Prostate gland (tissue), 2 donors: Measurements from ENCODE around the gene CDK5RAP2. TPM values are rescaled to one million over a fixed set of nuclear protein-coding genes. Genes with fewer than 3 reads are reported as not detected.

Experiments
- DNase-seq: peaks from one replicate; pipeline ENCODE4 v3.0.0-alpha.2; 2019; ENCODE audit warnings: low spot score
- H3K27ac ChIP-seq, 2 donors: fragments of 200-600 bp; sonication (generic); 2 replicates each; pipeline ENCODE4 v1.5.1; 2017 to 2019
- H3K27me3 ChIP-seq: fragments of 200-600 bp; sonication (generic); replicated peaks from 2 replicates; pipeline ENCODE4 v1.5.1; 2019; ENCODE audit not compliant: insufficient read depth
- H3K36me3 ChIP-seq, 2 donors: fragments of 200-600 bp; sonication (generic); 1 replicate in 1 of 2; 2 replicates in 1 of 2; pipeline versions ENCODE4 v1.5.1 to v1.8.1; 2017 to 2019
- H3K4me1 ChIP-seq: fragments of 200-600 bp; sonication (generic); replicated peaks from 2 replicates; pipeline ENCODE4 v1.5.1; 2019
- H3K4me3 ChIP-seq, 2 donors: fragments of 200-600 bp; sonication (generic); 2 replicates each; pipeline ENCODE4 v1.5.1; 2017 to 2019
- H3K9me3 ChIP-seq: fragments of 200-600 bp; sonication (generic); 2 replicates; pipeline ENCODE4 v1.5.1; 2017
- CTCF ChIP-seq, 4 experiments: fragments of 200-600 bp in 2 of 4; fragments of 450-650 bp in 2 of 4; sonication (generic) in 2 of 4; IDR thresholded peaks; 1 replicate in 3 of 4; 2 replicates in 1 of 4; pipeline ENCODE4 v1.5.1; 2016 to 2019; ENCODE audit warnings: antibody characterized with exemption in 4 of 4, mild to moderate bottlenecking in 2 of 4, moderate library complexity in 2 of 4
- POLR2A ChIP-seq: fragments of 450-650 bp; IDR thresholded peaks from one replicate; pipeline ENCODE4 v1.6.1; 2016; ENCODE audit warnings: antibody characterized with exemption, mild to moderate bottlenecking
- POLR2AphosphoS5 ChIP-seq: sonication (generic); formaldehyde crosslinking; IDR thresholded peaks from one replicate; pipeline ENCODE4 v1.6.1; 2017; ENCODE audit warnings: antibody characterized with exemption
- WGBS: methylation state at CpG from one replicate; pipeline ENCODE4 v1.1.5; 2018; 5-methylcytosine and 5-hydroxymethylcytosine counted together
- intact Hi-C: fragments of 100-400 bp; cut with DNase I; formaldehyde crosslinking; loops from one replicate; pipeline ENCODE4 v1.14.2; 2022
- total RNA-seq, 2 donors: library from RNA; depleted of rRNA; stranded (reverse); fragments of >200 nt; gene quantifications; one replicate each; pipeline ENCODE4 v1.1.0, GENCODE V29; 2016

CDK5RAP2 gene
- total RNA-seq, 2 donors from 2014 or later, result 48.6 to 54.1 TPM

- no peaks in the 10 kb centered on the region for H3K9me3 ChIP-seq
- no peak overlapping the region for H3K27ac ChIP-seq
- 81% methylated on average over 7 of the region's 7 CpGs for WGBS
- no peak overlapping the region for H3K4me3 ChIP-seq
- H3K27me3 ChIP-seq, result no peaks in the 10 kb centered on the region
- DNase-seq, result no peak
- no peak for TF ChIP-seq POLR2A
- TF ChIP-seq CTCF (IDR thresholded peaks at IDR 0.05), result no peak
- TF ChIP-seq POLR2AphosphoS5, result no peak
- H3K36me3 ChIP-seq, result peaks cover 0 to 7% of the 10 kb centered on the region in 2 donors
- intact Hi-C loops, result no loop called here
- no peaks in the 10 kb centered on the region for H3K4me1 ChIP-seq
These were observed 51.1 kb downstream of the CDK5RAP2 start for GRCh38 chr9:120528829-120529228.

GRCh38 chr9:120528327-120528726 is 51.6 kb downstream of the CDK5RAP2 start:
- no peak overlapping the region for H3K27ac ChIP-seq
- DNase-seq, result no peak
- no peak overlapping the region for H3K4me3 ChIP-seq
- intact Hi-C loops, result no loop called here
- peaks cover 0 to 7% of the 10 kb centered on the region in 2 donors for H3K36me3 ChIP-seq
- no peaks in the 10 kb centered on the region for H3K4me1 ChIP-seq
- H3K9me3 ChIP-seq, result no peaks in the 10 kb centered on the region
- H3K27me3 ChIP-seq, result no peaks in the 10 kb centered on the region
- 86% methylated on average over 1 of the region's 1 CpG for WGBS
- TF ChIP-seq CTCF (IDR thresholded peaks at IDR 0.05) (no peak), POLR2A (no peak), POLR2AphosphoS5 (no peak)

DNA sequence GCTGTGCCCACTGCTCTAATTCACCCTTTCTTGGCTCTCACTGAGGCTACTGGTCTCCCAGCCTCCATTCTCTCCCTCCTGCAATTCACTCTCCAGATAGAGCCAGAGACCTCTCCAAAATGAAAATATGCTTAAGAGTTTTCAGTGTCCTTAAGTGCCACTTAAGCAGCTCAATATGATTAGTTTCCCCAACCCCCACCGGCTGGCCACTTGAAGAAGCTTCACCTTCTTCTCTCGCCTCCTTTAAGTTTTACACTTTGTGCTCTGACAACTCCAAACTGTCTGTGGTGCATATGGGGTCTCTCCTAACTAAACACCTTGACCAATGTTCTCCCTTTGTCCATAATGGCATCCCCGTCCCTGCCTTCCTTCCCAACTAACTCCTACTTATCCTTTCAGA is 53.4 kb downstream of the CDK5RAP2 start:
- peaks cover 0 to 7% of the 10 kb centered on the region in 2 donors for H3K36me3 ChIP-seq
- H3K4me3 ChIP-seq, result no peak overlapping the region
- no peaks in the 10 kb centered on the region for H3K4me1 ChIP-seq
- no peak overlapping the region for H3K27ac ChIP-seq
- no peak for TF ChIP-seq CTCF (IDR thresholded peaks at IDR 0.05)
- no peak for TF ChIP-seq POLR2AphosphoS5
- no peak for TF ChIP-seq POLR2A
- H3K9me3 ChIP-seq, result no peaks in the 10 kb centered on the region
- no peaks in the 10 kb centered on the region for H3K27me3 ChIP-seq
- DNase-seq, result no peak
- WGBS, result 91% methylated on average over 3 of the region's 3 CpGs
- intact Hi-C loops, result no loop called here

DNA sequence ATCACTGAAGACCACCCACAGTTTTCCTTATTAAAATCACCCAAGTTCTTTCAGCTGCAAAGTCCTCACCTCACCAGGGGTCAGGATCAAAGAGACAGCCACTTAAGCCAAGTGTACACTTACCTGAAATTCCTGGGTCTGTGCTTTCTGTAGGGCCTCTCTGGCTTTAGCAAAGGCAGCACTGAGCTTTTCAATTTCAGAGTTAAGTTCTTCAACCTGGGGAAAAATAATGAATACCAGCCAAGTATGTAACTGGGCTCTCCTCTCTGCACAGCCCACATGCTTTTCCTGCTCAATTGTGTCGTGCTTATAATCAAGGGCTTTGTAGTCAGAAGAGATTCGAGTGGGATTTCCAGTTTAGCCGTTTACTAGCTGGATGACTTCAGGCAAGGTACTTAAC is 55.1 kb downstream of the CDK5RAP2 start:
- H3K36me3 ChIP-seq, result peaks cover 0 to 7% of the 10 kb centered on the region in 2 donors
- H3K9me3 ChIP-seq, result no peaks in the 10 kb centered on the region
- H3K27ac ChIP-seq, result no peak overlapping the region
- H3K4me3 ChIP-seq, result no peak overlapping the region
- TF ChIP-seq POLR2A (no peak), CTCF (IDR thresholded peaks at IDR 0.05) (no peak), POLR2AphosphoS5 (no peak)
- no peak for DNase-seq
- H3K4me1 ChIP-seq, result no peaks in the 10 kb centered on the region
- WGBS, result 47% methylated on average over 3 of the region's 3 CpGs
- H3K27me3 ChIP-seq, result no peaks in the 10 kb centered on the region
- intact Hi-C loops, result no loop called here

DNA sequence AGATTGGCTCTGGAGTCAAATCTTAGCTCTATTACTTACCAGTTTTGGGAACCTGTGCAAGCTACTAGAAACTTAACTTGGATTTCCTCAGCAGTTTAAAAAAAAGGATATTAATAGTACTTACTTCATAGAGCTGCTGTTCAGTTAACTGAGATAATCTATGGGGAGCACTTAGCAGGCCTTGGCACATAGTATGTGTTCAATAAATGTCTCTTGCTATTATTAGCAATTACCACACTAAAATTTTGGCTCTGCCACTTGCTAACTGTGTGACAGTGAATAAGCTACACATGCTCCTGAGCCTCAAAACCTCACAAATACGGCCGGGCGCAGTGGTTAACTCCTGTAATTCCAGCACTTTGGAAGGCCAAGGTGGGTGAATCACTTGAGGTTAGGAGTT is 55.9 kb downstream of the CDK5RAP2 start:
- intact Hi-C loops, result no loop called here

More for the DNA sequence above, 55.9 kb downstream of the CDK5RAP2 start:
- no peak for DNase-seq
- 94% methylated on average over 3 of the region's 3 CpGs for WGBS
- H3K9me3 ChIP-seq, result no peaks in the 10 kb centered on the region
- no peaks in the 10 kb centered on the region for H3K4me1 ChIP-seq
- H3K4me3 ChIP-seq, result no peak overlapping the region
- no peak overlapping the region for H3K27ac ChIP-seq
- TF ChIP-seq POLR2A (no peak), POLR2AphosphoS5 (no peak), CTCF (IDR thresholded peaks at IDR 0.05) (no peak)
- peaks cover 0 to 7% of the 10 kb centered on the region in 2 donors for H3K36me3 ChIP-seq
- no peaks in the 10 kb centered on the region for H3K27me3 ChIP-seq
